GM18861 (cell line): ENCODE measurements around the gene PLCD1.

Experiments used
- ATAC-seq: cut with Tn5 transposase; IDR thresholded peaks from one replicate; pipeline ENCODE4 v1.9.1; 2021; ENCODE audit not compliant: unreplicated experiment

PLCD1 gene

GRCh38 chr3:38001456-38002081 is 27.9 kb downstream of the PLCD1 start:
- ATAC-seq, result no peak

DNA sequence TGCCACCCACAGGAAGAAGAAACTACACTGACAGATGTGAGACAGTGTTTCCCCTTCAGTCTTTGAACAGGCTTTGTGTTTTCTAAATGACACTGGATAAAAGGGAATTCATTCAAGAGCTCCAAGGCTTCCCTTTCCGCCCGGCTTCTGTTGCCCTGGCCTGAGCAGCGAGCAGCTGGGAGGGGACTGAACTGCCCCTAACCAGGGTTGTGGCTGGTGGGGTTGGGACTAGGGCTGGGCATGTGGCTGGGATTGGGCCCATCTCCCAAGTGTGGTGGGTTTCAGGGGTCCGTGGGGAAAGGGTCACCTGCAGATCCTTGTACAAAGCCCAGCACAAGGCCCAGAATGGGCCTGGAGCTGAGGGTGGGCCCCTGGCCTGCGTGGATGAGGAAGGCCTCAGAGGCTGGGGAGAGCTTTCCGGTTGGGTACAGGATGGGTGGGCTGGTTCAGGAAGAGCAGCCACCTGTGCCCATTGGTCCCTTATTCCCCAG is 28.4 kb downstream of the PLCD1 start:
- ATAC-seq, result no peak

GRCh38 chr3:38000242-38000916 is 29.1 kb downstream of the PLCD1 start:
- no peak for ATAC-seq

- no peak for ATAC-seq
These were observed 29.6 kb downstream of the PLCD1 start for GRCh38 chr3:37999836-38000235.

- no peak for ATAC-seq
These were observed 31.6 kb downstream of the PLCD1 start for GRCh38 chr3:37997791-37998370.

GRCh38 chr3:37997342-37997741 is 32.1 kb downstream of the PLCD1 start:
- no peak for ATAC-seq

- ATAC-seq, result peak; percentile 66
These were observed 32.6 kb downstream of the PLCD1 start for GRCh38 chr3:37996785-37997301.

DNA sequence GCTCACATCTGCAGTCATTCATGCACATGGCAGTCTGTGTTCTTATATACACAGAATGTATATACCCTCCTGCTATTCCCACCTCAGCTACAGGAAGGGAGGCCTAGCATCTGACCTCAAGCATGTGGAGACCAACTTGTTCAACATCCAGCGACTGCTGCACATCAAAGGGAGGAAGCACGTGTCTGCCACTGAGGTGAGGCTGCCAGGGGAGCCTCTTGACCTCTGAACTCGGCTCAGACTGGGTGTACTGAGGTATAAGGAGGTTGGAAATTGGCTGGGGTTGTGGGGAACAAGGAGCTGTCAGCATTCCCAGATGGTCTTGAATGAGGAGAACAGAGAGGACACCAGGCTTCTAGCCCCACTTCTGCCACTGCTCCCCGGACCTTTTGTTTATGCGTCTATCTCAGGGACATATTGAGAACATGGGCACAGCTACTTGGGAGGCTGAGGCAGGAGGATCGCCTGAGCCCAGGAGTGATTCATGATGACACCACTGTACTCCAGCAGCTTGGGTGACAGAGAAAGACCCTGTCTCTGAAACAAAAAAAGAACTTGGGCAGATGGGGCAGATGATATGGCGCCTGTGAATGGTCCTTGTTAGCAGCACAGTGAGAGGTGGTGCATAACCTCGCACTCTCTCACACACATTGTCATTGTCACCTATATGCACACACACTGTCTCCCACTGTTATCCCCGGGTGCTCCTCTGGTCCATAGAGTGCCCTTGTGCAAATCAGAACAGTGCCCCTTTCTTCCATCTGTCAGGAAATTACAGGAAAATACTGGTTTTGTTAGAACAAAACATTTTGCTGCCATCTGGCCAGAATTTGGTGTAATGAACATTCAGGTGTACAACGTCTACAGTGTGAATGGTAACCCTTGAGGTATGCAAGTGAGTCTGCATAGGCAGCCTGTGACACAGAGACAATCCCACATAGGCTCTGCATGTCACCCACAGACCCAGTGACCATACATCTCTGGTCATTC is 33.5 kb downstream of the PLCD1 start:
- ATAC-seq, result no peak

GRCh38 chr3:37994639-37994972 is 34.8 kb downstream of the PLCD1 start:
- ATAC-seq, result no peak

DNA sequence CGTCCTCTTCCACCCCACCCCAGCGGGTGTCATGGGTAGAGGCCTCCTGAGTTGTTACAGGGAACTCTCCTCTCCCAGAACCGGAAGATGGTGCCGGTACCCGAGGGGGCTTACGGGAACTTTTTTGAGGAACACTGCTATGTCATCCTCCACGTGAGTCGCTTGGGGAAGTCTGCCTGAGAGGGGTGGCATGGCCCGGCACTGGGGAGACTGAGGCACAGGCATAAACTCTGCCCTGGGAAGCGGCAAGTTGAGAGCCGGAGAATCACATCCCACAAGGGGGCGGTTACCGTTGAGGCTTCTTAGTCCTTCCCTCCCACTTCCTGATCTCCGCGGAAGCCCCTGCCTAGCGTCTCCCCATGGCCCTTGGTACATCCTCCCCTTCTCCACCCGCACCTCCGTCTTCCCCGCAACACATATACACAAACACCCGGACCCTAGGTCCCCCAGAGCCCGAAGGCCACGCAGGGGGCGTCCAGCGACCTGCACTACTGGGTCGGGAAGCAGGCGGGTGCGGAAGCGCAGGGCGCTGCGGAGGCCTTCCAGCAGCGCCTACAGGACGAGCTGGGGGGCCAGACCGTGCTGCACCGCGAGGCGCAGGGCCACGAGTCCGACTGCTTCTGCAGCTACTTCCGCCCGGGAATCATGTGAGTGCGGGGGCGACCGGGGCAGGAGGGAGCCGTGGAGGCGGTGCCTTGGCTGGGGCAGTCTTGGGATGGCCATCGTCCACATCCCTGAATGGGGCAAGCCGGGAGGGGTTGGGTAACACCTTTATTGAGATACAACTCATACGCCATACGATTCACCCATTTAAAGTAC is 35.4 kb downstream of the PLCD1 start:
- peak; percentile 41 for ATAC-seq

DNA sequence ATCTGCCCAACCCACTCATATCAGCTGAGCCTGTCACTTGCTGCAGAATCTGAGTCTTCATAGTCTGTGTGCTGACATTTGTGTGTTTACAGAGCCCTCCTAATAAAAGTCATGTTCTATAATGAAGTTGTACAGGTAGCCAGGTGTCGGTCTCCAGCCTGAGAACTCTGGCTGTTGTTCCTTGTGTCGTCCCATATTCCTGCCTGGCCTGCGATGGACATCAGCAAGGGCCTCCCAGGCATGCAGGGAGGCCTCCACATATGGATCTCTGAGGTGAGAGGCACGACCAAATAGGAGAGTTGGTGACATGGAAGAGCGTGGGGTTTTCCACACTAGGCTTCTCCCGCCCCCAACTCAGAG is 36.0 kb downstream of the PLCD1 start:
- no peak for ATAC-seq

GRCh38 chr3:37993067-37993455 is 36.4 kb downstream of the PLCD1 start:
- no peak for ATAC-seq

DNA sequence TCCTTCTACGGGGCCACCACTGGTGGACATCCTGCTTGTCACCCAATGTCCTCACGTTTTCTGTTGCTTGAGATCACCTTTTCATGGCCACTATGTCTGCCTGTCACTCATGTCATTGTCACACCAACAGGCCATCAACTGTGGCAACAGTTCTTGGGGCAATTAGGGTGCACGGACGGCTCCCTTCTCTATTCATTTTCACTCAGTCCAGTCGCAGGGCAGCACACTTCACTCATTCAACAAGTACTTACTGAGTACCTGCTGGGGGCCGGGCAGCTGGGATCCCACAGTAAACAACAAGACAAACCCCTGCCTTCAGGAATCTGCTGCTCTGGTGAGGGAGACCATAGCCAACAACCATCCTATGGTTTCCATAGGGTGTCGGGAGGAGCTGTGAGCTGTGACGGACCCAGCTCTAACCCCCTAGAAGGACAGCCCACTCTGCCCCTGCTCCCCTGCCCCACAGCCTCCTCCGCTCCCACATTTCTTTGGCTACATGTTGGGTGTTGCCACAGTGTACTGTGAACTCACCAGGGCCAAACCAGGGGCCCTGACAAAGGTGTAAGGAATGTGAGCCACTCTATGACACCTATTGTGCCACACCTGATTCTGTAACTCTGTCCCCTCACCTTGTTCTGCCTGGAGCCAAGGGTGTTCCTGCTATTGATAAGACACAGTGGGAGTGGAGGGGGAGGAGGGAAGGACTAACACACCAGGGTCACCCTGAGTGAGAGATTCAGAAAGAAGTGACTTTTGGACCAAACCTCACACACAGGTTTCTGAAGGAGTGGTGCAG is 37.0 kb downstream of the PLCD1 start:
- no peak for ATAC-seq

GRCh38 chr3:37991823-37992222 is 37.6 kb downstream of the PLCD1 start:
- ATAC-seq, result no peak

DNA sequence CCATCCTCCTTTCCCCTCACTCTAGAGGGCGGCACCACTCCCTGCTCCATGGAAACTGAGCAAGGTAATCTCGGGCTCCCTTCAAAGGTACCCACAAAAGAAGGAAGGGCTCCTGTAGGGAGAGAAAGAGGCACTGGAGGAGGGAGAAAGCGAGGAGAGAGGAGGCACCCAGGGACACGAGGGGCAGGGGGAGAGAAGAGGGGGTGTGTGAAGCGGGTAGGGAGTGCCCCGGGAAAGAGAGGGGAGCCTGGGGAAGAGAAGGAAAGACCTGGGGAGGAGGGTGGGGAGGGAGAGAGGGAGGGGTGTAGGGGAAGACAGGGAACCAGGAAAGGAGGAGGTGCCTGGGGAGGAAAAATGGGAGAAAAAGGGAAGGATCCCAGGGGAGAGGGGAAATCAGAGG is 38.3 kb downstream of the PLCD1 start:
- ATAC-seq, result no peak

DNA sequence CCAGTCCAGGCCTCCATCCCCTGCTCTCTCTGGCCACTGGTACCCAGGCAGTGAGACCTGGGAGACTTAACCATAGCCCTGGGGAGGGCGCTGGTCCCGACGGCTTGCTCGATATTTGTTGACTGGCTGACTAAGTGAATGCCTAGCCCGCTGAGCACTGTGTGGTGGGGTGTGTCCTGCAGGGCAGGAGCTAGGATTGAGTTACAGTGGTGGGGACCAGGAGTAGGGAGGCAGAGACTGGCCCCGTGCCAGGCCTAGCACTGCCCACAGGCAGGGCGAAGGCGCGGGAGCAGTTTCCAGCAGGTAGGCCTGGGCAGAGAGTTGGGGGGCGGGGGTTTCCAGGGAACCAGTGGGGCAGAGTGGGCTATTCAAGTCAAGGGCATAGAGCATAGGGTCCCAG is 38.9 kb downstream of the PLCD1 start, which contains the start of gene VILL:
TSS of gene VILL (plus strand) at position 260 of the 400 bp plus-strand sequence. CDS start 2,887 bp downstream, outside the sequence.
- ATAC-seq, result no peak

- no peak for ATAC-seq
These were observed 39.5 kb downstream of the PLCD1 start for GRCh38 chr3:37989821-37990480.

GRCh38 chr3:37988931-37989525 is 40.4 kb downstream of the PLCD1 start:
- ATAC-seq, result no peak
